T-helper 17 cell (primary cell): ENCODE results near the gene YWHAE. TPM values are rescaled to one million over a fixed set of nuclear protein-coding genes. Genes with fewer than 3 reads are reported as not detected.
"Not testable (repeated sequence)": the region's sequence is repeated elsewhere in the genome, so short reads cannot be mapped to it uniquely, and the experiment has no call there.

Experiments used
- ATAC-seq: fragments of 150-1000 bp; cut with Tn5 transposase; 2 replicates; pipeline ENCODE4 v1.10.0; 2021; ENCODE audit warnings: mild to moderate bottlenecking, moderate library complexity
- DNase-seq, 3 donors: peaks; one replicate each; pipeline versions ENCODE4 v3.0.0 to v3.0.0-alpha.2; 2020 to 2021
- H3K9me3 ChIP-seq: one replicate; pipeline ENCODE4 v1.7.0; 2013; ENCODE audit warnings: low read length, mild to moderate bottlenecking; ENCODE audit not compliant: control insufficient read depth, poor library complexity, severe bottlenecking
- H3K27ac Mint-ChIP-seq: one replicate; pipeline ENCODE4 v1.8.0; 2022; ENCODE audit warnings: mild to moderate bottlenecking, moderate library complexity, mixed read lengths
- H3K27me3 Mint-ChIP-seq: one replicate; pipeline ENCODE4 v1.8.0; 2022; ENCODE audit warnings: mixed read lengths
- H3K36me3 Mint-ChIP-seq: one replicate; pipeline ENCODE4 v1.8.0; 2022; ENCODE audit warnings: low read depth, mixed read lengths
- H3K4me1 Mint-ChIP-seq: one replicate; pipeline ENCODE4 v1.8.0; 2022; ENCODE audit warnings: mild to moderate bottlenecking, mixed read lengths
- H3K4me3 Mint-ChIP-seq: one replicate; pipeline ENCODE4 v1.8.0; 2022; ENCODE audit warnings: mild to moderate bottlenecking, moderate library complexity, mixed read lengths
- total RNA-seq, 4 donors: library from RNA in 2 of 4; stranded (reverse) in 2 of 4; gene quantifications; one replicate each; pipeline ENCODE4 v1.2.3 and lab custom pipeline; 2022 to 2026

YWHAE gene
- total RNA-seq: 100 to 1,000 TPM; 142 to 146 TPM
- total RNA-seq (lab: John Stamatoyannopoulos, UW): 70.0 to 79.5 reads per million in 2 donors

GRCh38 chr17:1399679-1400512 lies at the start of gene YWHAE:
TSS of gene YWHAE (minus strand) at chr17:1400222. CDS start at chr17:1400110, 112 bp downstream.
- no peaks in the 10 kb centered on the region for H3K27me3 Mint-ChIP-seq
- peaks cover 9% of the 10 kb centered on the region for H3K36me3 Mint-ChIP-seq
- peak within 1 kb of the TSS; percentile 100 for H3K4me3 Mint-ChIP-seq
- peaks cover 2% of the 10 kb centered on the region for H3K9me3 ChIP-seq
- DNase-seq (peak; percentile 93 to 94 (median 94)), ATAC-seq (peak; percentile 88)
- peaks cover 20% of the 10 kb centered on the region for H3K4me1 Mint-ChIP-seq
- H3K27ac Mint-ChIP-seq: peak within 1 kb of the TSS; percentile 98

DNA sequence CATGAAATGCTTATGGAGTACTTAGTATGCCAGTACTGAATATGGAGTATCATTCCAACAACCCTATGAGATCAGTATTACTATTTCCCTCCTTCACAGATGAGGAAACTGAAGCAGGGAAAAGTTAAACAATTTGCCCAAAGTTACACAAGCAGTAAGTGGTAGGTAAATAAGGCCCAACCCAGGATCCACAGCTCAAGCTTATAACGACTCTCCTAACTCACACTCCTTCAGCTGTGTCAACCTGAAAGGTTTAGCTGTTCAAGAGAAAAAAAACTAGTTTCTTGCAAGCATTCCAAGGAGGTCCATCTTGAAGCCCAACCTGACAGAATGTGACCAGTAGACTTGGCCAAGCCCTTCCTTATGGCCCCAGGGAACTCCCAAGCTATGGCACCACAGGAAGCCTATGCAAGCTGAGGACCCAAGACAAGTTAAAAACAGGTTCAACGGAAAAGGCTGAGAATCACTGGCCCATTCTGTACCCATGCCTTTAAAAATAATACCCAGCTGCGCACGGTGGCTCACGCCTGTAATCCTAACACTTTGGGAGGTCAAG lies 49.5 kb upstream of the YWHAE start:
- no peak for ATAC-seq
- Mint-ChIP-seq H3K4me3 (no peak overlapping the region), H3K4me1 (peaks cover 35% of the 10 kb centered on the region), H3K27me3 (no peaks in the 10 kb centered on the region), H3K36me3 (no peaks in the 10 kb centered on the region), H3K27ac (peak overlapping the region; percentile 69)
- H3K9me3 ChIP-seq: no peaks in the 10 kb centered on the region
- DNase-seq: no peak

GRCh38 chr17:1447052-1447451 lies 47.0 kb upstream of the YWHAE start:
- DNase-seq: no peak
- H3K9me3 ChIP-seq: no peaks in the 10 kb centered on the region
- no peak for ATAC-seq
- Mint-ChIP-seq H3K4me3 (peak overlapping the region; percentile 52), H3K27ac (peak overlapping the region; percentile 63), H3K36me3 (no peaks in the 10 kb centered on the region), H3K4me1 (peaks cover 24% of the 10 kb centered on the region), H3K27me3 (no peaks in the 10 kb centered on the region)

DNA sequence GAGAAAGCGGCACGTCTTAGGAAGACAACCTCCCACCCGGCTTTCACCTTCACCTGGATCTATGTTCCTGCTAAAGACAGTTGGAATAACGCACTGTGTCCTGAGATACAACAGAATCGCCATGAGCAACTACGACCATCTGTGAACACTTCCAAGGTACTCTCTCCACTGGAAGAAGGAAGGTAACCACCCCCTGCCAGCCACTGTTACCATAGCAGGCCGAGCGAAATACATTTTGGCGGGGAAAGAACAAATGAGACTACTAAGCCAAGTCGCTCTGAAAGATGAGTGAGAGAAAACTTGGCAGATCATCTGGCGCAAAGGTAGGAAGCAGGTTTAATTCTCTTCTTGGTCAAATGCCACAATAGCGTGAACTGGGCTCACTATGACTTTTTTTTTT lies 46.2 kb upstream of the YWHAE start:
- Mint-ChIP-seq H3K4me1 (peaks cover 22% of the 10 kb centered on the region), H3K36me3 (no peaks in the 10 kb centered on the region), H3K4me3 (no peak overlapping the region), H3K27ac (no peak overlapping the region), H3K27me3 (no peaks in the 10 kb centered on the region)
- no peaks in the 10 kb centered on the region for H3K9me3 ChIP-seq
- DNase-seq (no peak), ATAC-seq (no peak)

GRCh38 chr17:1445695-1446094 lies 45.7 kb upstream of the YWHAE start:
- not testable (repeated sequence) for H3K9me3 ChIP-seq, H3K27me3 Mint-ChIP-seq, ATAC-seq, H3K27ac Mint-ChIP-seq, DNase-seq, H3K4me3 Mint-ChIP-seq, H3K36me3 Mint-ChIP-seq
- H3K4me1 Mint-ChIP-seq: peaks cover 22% of the 10 kb centered on the region

- not testable (repeated sequence) for ATAC-seq, H3K9me3 ChIP-seq, H3K36me3 Mint-ChIP-seq, DNase-seq, H3K4me3 Mint-ChIP-seq, H3K27me3 Mint-ChIP-seq, H3K27ac Mint-ChIP-seq
- peaks cover 14% of the 10 kb centered on the region for H3K4me1 Mint-ChIP-seq
Observed at GRCh38 chr17:1442721-1443120, 42.7 kb upstream of the YWHAE start.

DNA sequence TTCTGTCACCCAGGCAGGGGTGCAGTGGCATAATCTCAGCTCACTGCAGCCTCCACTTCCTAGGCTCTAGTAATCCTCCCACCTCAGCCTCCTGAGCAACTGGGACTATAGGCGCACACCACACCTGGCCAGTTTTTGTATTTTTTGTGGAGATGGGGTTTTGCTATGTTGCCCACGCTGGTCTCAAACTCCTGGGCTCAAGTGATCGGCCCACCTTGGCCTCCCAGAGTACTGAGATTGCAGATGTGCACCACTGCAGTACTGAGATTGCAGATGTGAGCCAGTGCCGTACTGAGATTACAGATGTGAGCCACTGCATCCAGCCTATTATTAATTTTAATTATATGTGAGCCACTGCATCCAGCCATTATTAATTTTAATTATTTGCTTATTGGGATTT lies 42.2 kb upstream of the YWHAE start:
- no peak for ATAC-seq
- Mint-ChIP-seq H3K27me3 (no peaks in the 10 kb centered on the region), H3K4me3 (no peak overlapping the region), H3K4me1 (peaks cover 12% of the 10 kb centered on the region), H3K27ac (no peak overlapping the region), H3K36me3 (no peaks in the 10 kb centered on the region)
- no peak for DNase-seq
- H3K9me3 ChIP-seq: no peaks in the 10 kb centered on the region

DNA sequence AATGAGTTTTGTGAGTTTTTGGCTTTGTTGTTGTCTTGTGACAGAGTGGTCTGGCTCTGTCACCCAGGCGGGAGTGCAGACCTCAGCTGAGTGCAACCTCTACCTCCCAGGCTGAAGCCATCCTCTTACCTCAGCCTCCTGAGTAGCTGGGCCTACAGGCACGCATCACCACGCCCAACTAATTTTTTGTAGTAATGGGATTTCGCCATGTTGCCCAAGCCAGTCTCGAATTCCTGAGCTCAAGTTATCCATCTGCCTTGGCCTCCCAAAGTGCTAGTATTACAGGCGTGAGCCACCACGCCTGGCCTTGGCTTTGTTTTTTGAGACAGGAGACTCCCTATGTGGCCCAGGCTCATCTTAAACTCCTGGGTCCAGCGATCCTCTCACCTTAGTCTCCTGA lies 40.9 kb upstream of the YWHAE start:
- Mint-ChIP-seq H3K27me3 (no peaks in the 10 kb centered on the region), H3K27ac (no peak overlapping the region), H3K36me3 (no peaks in the 10 kb centered on the region), H3K4me1 (peaks cover 5% of the 10 kb centered on the region), H3K4me3 (no peak overlapping the region)
- no peak for DNase-seq
- ATAC-seq: no peak
- no peaks in the 10 kb centered on the region for H3K9me3 ChIP-seq

DNA sequence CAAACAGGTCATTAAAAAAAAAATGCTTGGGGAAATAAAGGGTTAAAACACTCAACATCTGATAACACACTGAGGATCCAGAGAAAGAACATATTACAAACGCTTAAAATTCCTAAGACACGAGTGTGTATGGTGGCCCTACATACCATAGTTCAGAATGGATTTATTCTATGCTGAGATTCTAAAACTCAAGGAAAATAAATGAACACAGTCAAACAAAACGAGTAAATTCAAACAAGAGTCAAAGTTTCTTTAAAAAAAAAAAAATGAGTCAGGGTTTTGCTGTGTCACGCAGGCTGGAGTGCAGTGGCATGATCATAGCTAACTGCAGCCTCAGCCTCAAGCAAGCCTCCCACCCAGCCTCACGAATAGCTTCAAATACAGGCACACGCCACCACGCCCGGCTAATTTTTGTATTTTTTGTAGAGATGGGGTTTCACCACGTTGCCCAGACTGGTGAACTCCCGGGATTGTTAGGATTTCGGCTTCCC lies 38.6 kb upstream of the YWHAE start:
- no peaks in the 10 kb centered on the region for H3K9me3 ChIP-seq
- H3K27me3 Mint-ChIP-seq: no peaks in the 10 kb centered on the region
- H3K27ac Mint-ChIP-seq: no peak overlapping the region
- H3K36me3 Mint-ChIP-seq: no peaks in the 10 kb centered on the region
- ATAC-seq: no peak
- DNase-seq: no peak
- H3K4me3 Mint-ChIP-seq: no peak overlapping the region
- H3K4me1 Mint-ChIP-seq: peaks cover 7% of the 10 kb centered on the region

DNA sequence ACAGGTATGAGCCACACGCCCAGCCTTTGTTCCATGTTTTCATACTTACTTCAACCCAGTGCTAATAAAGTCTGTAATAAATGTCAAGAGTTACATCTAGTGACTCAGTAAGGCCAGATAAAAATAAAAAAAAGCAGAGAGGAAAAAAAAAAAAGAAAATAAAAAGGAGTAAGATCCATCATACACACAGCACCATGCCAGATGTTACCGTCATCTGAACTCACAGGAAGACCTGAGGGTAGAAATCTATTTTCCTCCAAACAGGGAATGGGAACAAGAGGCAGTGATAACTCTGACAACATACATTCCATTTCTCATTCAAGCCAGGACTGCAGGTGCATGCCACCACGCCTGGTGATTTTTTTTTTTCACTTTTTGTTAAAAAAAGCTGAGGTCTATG lies 35.3 kb upstream of the YWHAE start:
- no peaks in the 10 kb centered on the region for H3K27me3 Mint-ChIP-seq
- DNase-seq (no peak), ATAC-seq (no peak)
- no peak overlapping the region for H3K4me3 Mint-ChIP-seq
- H3K27ac Mint-ChIP-seq: no peak overlapping the region
- H3K9me3 ChIP-seq: no peaks in the 10 kb centered on the region
- no peaks in the 10 kb centered on the region for H3K36me3 Mint-ChIP-seq
- H3K4me1 Mint-ChIP-seq: peaks cover 20% of the 10 kb centered on the region

- ATAC-seq (no peak), DNase-seq (no peak)
- H3K36me3 Mint-ChIP-seq: no peaks in the 10 kb centered on the region
- H3K27me3 Mint-ChIP-seq: no peaks in the 10 kb centered on the region
- H3K9me3 ChIP-seq: no peaks in the 10 kb centered on the region
- peaks cover 20% of the 10 kb centered on the region for H3K4me1 Mint-ChIP-seq
- H3K27ac Mint-ChIP-seq: no peak overlapping the region
- no peak overlapping the region for H3K4me3 Mint-ChIP-seq
Observed at GRCh38 chr17:1434150-1434549, 34.1 kb upstream of the YWHAE start.

DNA sequence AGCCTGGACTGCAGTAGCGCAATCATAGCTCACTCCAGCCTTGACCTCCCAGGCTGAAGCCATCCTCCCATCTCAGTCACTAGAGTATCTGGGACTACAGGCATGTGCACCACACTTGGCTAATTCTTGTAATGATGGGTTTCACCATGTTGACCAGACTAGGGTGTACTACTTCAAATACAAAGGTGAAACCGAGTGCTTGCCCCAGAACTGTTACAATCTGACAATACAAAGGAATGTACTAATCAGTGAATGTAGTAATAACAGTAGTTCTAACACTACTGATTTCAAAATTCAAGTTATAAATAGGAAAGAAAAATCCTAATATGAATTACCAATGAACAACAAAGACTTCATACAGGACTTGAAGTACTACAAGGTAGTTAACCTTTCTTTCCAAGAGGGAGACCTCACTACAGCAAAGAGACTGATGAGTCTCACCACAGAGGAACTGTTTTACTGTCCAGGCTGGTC lies 31.6 kb upstream of the YWHAE start:
- H3K4me1 Mint-ChIP-seq: peaks cover 20% of the 10 kb centered on the region
- ATAC-seq: no peak
- no peak for DNase-seq
- H3K9me3 ChIP-seq: no peaks in the 10 kb centered on the region
- H3K4me3 Mint-ChIP-seq: no peak overlapping the region
- no peaks in the 10 kb centered on the region for H3K36me3 Mint-ChIP-seq
- H3K27ac Mint-ChIP-seq: peak overlapping the region; percentile 69
- no peaks in the 10 kb centered on the region for H3K27me3 Mint-ChIP-seq

DNA sequence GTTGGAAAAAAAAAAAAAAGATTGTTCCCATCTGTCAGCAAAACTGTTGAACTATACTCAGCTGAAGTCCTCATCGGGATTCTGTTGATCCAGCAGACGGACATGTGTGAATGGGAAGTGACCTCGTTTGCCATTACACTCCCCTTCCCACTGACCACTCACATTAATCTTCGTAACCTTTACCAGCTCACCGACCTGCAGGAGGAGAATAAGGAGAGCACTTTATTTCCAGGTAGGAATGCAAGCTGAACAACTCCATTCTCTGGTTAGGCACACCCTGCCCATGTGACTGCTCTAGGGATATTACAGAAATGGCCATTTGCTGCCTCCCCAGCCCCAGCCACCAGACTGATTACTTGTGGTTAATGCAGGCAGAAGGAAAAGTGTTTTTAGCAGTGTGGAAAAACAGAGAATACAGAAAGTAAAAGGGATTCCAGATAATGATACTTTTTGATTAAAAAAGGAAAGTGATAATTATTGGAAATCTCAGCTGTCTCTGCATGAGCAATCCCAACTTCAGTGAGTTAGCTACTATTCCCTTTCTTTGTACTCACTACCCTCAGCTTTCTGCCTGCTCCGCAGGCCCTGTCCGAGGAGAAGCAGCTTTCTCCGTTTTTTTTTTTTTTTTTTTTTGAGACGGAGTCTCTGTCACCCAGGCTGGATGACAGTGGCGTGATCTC lies 23.6 kb upstream of the YWHAE start:
- H3K27me3 Mint-ChIP-seq: no peaks in the 10 kb centered on the region
- H3K27ac Mint-ChIP-seq: peak overlapping the region; percentile 45
- no peak for ATAC-seq
- peaks cover 13% of the 10 kb centered on the region for H3K4me1 Mint-ChIP-seq
- no peaks in the 10 kb centered on the region for H3K9me3 ChIP-seq
- no peak overlapping the region for H3K4me3 Mint-ChIP-seq
- H3K36me3 Mint-ChIP-seq: no peaks in the 10 kb centered on the region
- DNase-seq: no peak
